ENCODE measurements around the gene CMC2. TPM values are rescaled to one million over a fixed set of nuclear protein-coding genes. Genes with fewer than 3 reads are reported as not detected.

CMC2 gene
- polyA plus RNA-seq (2013, experiment 1 of 2; ENCODE audit: insufficient read length): 90.6 TPM
- polyA plus RNA-seq (2013, experiment 2 of 2; ENCODE audit: insufficient read length): 38.4 TPM

- DNase-seq: peak; percentile 99
Observed at GRCh38 chr16:81006813-81007695, at the start of gene CMC2, which contains the start of gene CENPN. Gene CMC2 (minus strand): TSS chr16:81006885. CDS start chr16:80997394, 9,491 bp downstream. Gene CENPN (plus strand): TSS chr16:81007214. CDS start chr16:81011940, 4,726 bp downstream.

- DNase-seq: no peak
Observed at GRCh38 chr16:81053761-81054160, 47.1 kb upstream of the CMC2 start.

GRCh38 chr16:81042821-81043220 lies 36.1 kb upstream of the CMC2 start:
- DNase-seq: no peak

- no peak for DNase-seq
Observed at GRCh38 chr16:81041696-81042095, 35.0 kb upstream of the CMC2 start.

- peak; percentile 4 for DNase-seq
Observed at GRCh38 chr16:81040842-81041241, 34.2 kb upstream of the CMC2 start.

GRCh38 chr16:81040131-81040530 lies 33.4 kb upstream of the CMC2 start:
- DNase-seq: no peak

GRCh38 chr16:81036751-81037350 lies 30.2 kb upstream of the CMC2 start:
- peak; percentile 4 for DNase-seq

- DNase-seq: peak; percentile 15
Observed at GRCh38 chr16:81035975-81036750, 29.5 kb upstream of the CMC2 start.

- DNase-seq: peak; percentile 84
Observed at GRCh38 chr16:81035398-81035974, 28.8 kb upstream of the CMC2 start, which contains the start of gene ATMIN. Gene ATMIN (plus strand): TSS chr16:81035842. CDS start chr16:81035871, 29 bp downstream.

- no peak for DNase-seq
Observed at GRCh38 chr16:81029930-81030604, 23.4 kb upstream of the CMC2 start.

- no peak for DNase-seq
Observed at GRCh38 chr16:81026429-81026828, 19.7 kb upstream of the CMC2 start.

- DNase-seq: no peak
Observed at GRCh38 chr16:81018496-81018895, 11.8 kb upstream of the CMC2 start.

GRCh38 chr16:81014672-81015071 lies 8.0 kb upstream of the CMC2 start:
- no peak for DNase-seq

- DNase-seq: no peak
Observed at GRCh38 chr16:81012974-81013373, 6.3 kb upstream of the CMC2 start.

GRCh38 chr16:81008505-81008789 lies 1.8 kb upstream of the CMC2 start:
- no peak for DNase-seq

- peak; percentile 56 for DNase-seq
Observed at GRCh38 chr16:81006211-81006812, 373 bp downstream of the CMC2 start.

- DNase-seq: peak; percentile 18
Observed at GRCh38 chr16:81005610-81006161, 999 bp downstream of the CMC2 start.

- DNase-seq: peak; percentile 66
Observed at GRCh38 chr16:81004646-81005353, 1.9 kb downstream of the CMC2 start.

- peak; percentile 26 for DNase-seq
Observed at GRCh38 chr16:81003610-81004460, 2.9 kb downstream of the CMC2 start.

- no peak for DNase-seq
Observed at GRCh38 chr16:81003064-81003463, 3.6 kb downstream of the CMC2 start.
